T47D (cell line): ENCODE data around the gene METTL3.
"Not testable (repeated sequence)": the region's sequence is repeated elsewhere in the genome, so short reads cannot be mapped to it uniquely, and the experiment has no call there.

Experiments
- DNase-seq, 2 experiments: peaks; one replicate each; pipeline versions ENCODE4 v3.0.0 to v3.0.0-alpha.2; 2011 to 2012; ENCODE audit warnings: low read depth in 1 of 2, low spot score in 1 of 2
- JUND ChIP-seq: IDR thresholded peaks from 2 replicates; pipeline ENCODE4 v1.6.1; 2012; ENCODE audit warnings: low read depth
- in situ Hi-C: cut with HindIII; loops from 2 replicates; pipeline ENCODE4 v1.10.0; 2016; ENCODE audit warnings: low sequenced_read_pairs, low pct_unique_long_range_greater_than_20kb

METTL3 gene

DNA sequence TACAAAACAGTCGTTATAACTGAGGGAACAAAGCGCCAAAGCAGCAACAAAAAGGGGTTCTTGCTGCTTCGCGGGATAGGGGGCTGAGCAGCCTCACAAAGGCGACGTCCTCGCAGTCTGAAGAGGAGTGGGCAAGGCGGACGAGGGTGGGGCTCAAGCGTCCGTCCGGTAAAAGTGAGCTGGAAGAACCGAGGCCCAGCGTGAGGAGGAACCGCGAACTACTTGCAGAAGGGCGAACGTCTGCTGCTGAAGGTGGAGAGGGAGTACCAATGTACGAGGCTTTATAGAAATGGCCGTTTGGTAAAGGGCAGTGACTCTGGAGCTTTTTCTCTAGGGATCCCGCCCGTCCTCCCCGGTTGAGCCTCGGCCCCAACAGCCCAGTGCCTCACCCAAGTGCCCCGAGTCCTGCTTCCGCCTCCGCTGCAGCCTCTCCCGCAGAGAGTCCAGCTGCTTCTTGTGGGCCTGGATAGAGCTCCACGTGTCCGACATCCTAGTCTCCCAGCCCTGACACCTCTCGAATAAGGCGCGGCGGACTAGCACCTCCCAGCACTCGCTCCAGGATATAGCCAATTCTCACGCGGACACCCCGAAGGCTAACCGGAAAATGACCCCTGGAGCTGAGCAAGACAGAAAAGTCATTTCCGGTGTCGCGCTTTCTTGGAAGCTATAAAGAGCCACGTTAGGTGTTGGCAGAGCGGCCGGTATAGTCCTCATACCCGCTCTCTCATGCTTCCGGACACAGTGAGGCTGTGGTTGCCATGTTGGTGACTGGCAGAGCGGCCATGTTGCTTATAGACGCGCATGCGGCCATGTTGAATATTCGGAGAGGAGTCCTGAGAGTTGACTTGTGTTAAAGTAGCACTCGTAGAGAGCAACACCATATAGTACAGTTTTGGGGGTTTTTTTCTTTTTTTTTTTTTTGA is at the start of gene METTL3:
METTL3 (minus strand) TSS at position 606 of the 923 bp plus-strand sequence; CDS start at position 489, 117 bp downstream.
- in situ Hi-C loops, result no loop called here
- DNase-seq, result peak; percentile 62 to 99
- no peak for TF ChIP-seq JUND

DNA sequence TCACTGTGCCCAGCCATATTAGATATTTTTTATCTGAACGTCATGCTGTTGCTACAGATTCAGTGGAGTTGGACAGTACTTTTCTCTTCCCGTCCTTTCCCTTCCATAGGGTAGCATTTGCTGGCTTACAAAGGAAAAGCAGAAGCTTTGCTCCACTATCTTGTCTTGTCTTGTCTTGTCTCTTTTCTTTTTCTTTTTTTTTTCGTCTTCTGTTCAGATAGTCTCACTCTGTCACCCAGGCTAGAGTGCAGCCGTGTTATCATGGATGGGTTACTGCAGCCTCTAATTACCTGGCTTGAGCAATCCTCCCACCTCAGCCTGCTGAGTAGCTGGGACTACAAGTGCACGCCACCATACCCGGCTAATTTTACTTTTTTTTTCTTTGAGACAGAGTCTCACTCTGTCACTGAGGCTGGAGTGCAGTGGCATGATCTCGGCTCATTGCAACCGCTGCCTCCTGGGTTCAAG is 47.6 kb upstream of the METTL3 start:
- no peak for TF ChIP-seq JUND
- DNase-seq, result no peak
- in situ Hi-C loops, result no loop called here

DNA sequence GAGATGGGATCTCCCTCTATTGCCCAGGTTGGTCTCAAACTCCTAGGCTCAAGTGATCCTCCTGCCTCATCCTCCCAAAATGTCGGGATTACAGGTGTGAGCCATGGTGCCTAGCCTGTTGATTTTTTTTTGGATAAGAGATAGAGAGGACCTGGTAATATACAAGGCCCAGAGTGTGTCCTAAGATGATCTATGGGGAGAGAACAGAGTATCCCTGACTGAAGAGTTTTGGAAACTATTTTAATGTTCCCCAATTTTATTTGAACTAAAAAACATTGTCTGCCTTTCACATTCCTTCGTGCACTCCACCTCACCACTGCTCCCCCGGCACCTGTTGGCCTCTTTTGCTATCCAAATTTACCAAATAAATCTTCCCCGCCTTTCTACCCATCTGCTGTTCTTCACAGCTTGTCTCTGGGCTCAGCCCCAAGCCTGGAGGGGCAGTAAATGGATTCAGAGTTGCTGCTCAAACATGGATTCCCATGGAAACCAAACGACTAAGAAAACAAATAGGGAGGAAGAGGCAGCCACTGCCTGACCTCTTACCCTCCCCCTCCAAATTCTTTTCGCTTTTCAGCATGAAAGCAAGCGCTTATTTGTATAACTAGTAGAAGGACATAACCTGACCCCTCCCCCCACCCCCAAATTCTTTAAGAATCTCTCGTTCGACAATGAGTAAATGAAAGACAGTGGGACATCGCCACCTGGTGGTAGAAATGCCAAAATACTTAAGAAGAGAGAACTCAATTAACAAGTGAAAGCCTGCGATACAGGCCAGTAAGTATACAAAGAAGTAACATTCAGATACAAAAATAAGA is 46.2 kb upstream of the METTL3 start:
- DNase-seq, result peak; percentile 30 to 97
- no peak for TF ChIP-seq JUND
- in situ Hi-C loops, result no loop called here

DNA sequence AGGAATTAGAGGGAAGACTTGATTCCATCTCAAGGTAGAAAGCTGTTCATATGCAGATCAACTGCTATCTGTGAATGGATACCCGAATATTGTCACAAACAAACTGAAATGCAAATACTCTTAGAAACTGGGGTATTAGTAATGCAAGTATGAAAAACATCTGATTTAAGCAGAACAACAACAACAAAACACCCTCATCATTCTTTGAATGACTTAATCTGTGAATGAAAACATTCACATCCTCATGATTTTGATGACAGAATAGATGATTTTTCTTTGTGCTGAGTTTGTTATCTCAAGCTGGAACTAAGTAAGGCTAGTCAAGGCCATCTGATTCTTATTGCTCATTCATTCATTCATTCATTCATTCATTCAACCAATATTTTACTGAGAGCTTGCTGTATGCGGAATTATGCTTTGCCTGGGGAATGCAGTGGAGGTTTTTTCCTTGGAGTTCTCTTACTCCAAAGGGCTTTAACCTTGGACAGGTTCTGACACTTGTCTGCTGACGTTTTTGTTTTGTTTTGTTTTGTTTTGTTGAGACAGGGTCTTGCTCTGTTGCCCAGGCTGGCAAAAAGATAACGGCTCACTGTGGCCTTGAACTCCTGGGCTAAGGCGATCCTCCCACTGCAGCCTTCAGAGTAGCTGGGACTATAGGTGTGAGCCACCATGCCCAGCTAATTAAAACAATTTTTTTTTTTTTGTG is 45.4 kb upstream of the METTL3 start:
- TF ChIP-seq JUND, result no peak
- in situ Hi-C loops, result no loop called here
- no peak for DNase-seq

DNA sequence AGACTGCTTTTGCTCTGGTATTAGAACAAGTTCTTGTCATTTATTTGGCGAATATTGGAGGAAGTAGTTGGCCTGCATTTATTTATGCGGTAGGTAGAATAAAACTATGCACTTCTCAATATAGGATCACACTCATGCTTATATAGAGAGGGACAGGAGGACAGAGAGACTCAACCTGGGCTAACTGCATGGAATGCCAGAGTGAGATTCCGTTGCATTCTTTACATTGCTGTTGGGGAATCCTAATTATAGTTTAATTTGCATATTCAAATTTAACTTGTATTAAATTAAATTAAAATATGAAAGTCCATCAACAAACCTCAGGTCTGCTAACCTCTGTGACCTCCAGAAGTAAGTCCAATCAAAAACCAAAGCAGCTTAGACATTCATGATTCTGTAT is 42.1 kb upstream of the METTL3 start:
- in situ Hi-C loops, result no loop called here
- TF ChIP-seq JUND, result no peak
- no peak for DNase-seq

- DNase-seq, in situ Hi-C loops: not testable (repeated sequence)
These were observed 33.4 kb upstream of the METTL3 start for GRCh38 chr14:21544588-21544987.

- in situ Hi-C loops, result no loop called here
- no peak for TF ChIP-seq JUND
- DNase-seq, result no peak
These were observed 32.8 kb upstream of the METTL3 start for GRCh38 chr14:21543963-21544362.

GRCh38 chr14:21543521-21543960 is 32.4 kb upstream of the METTL3 start:
- in situ Hi-C loops, result no loop called here
- peak in 1 of 2 experiments; percentile 60 for DNase-seq
- TF ChIP-seq JUND, result no peak

DNA sequence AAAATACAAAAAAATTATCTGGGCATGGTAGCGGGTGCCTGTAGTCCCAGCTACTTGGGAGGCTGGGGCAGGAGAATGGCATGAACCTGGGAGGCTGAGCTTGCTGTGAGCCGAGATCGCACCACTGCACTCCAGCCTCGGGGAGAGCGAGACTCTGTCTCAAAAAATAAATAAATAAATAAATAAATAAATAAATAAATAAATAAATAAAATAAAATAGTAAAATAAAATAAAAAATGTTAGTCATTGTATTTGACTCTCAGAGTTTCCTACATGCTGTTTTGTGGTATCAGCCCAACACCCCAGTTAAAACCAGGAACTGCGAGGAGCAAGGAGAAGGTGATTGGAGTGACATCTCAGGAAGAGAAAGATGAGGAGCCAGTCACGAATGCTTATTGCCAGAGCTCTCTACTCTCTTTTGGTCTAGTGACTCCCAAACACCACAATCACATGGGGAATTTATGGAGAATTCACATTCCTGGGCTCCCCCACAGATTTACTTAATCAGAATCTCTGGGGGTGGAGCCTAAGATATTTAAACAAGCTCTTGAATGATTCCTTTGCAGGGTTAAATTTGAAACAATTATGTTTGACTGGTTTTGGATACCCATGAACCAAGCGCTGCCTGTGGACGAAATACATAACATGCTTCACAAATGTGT is 30.4 kb upstream of the METTL3 start:
- DNase-seq, result no peak
- in situ Hi-C loops, result no loop called here
- TF ChIP-seq JUND, result no peak

DNA sequence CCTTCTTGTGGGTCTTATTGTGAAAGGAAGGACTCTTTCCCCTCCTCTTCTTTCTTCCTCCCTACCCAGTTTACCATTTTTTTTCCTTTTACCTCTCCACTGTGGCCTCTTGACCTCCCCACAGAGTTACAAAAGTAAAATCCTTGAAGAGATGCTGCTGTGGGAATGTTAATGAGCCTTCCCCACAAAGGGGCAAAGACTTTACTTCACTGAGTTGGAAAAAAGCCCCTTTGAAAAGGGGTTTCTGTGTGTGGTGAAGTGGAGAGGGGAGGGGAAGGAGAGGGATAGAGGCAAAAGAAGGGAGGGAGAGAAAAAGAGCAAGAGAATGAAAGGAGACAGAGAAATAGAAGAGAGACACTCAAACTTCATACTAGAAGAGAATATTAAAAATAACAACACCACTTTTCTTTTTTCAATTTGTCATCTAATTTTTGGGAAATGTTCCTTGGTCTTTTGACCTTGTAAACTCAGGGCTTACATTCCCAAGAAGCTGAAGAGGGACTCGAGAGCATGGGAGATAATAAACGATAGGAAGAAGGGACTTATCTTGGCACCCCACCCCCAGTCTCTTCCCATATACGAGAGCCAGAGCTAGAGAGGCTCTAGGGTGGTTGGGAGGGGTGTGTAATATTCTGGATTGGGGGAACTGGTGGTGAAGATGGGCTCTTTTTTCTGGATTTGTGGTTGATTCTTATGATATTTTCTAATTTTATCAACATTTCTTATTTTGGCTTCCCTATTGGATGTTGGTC is 28.2 kb upstream of the METTL3 start:
- no peak for DNase-seq
- in situ Hi-C loops, result no loop called here
- no peak for TF ChIP-seq JUND

GRCh38 chr14:21537090-21537424 is 25.9 kb upstream of the METTL3 start:
- in situ Hi-C loops, result no loop called here
- no peak for TF ChIP-seq JUND
- no peak for DNase-seq
